Embryonic facial prominence (tissue), 1 donor: ENCODE measurements around the gene TRPM2.

Source experiments
- DNase-seq: peaks from one replicate; pipeline ENCODE4 v3.0.0-alpha.2; 2016; ENCODE audit errors: extremely low spot score

The TRPM2 gene

GRCh38 chr21:44444286-44444931, 91.0 kb downstream of the TRPM2 start:
- no peak for DNase-seq

GRCh38 chr21:44445145-44445812, 91.9 kb downstream of the TRPM2 start:
- DNase-seq: no peak

- DNase-seq: no peak
Measured at GRCh38 chr21:44448651-44449131, 95.3 kb downstream of the TRPM2 start.

- DNase-seq: no peak
Measured at GRCh38 chr21:44449473-44450363, 96.3 kb downstream of the TRPM2 start.

- no peak for DNase-seq
Measured at GRCh38 chr21:44450402-44450801, 97.0 kb downstream of the TRPM2 start.

GRCh38 chr21:44450999-44451398, 97.6 kb downstream of the TRPM2 start:
- no peak for DNase-seq

GRCh38 chr21:44453120-44453519, 99.7 kb downstream of the TRPM2 start:
- no peak for DNase-seq

- DNase-seq: no peak
Measured at GRCh38 chr21:44454058-44454457, 100.6 kb downstream of the TRPM2 start.

- peak; percentile 48 for DNase-seq
Measured at GRCh38 chr21:44454747-44455523, 101.5 kb downstream of the TRPM2 start, which contains the start of gene LRRC3. TSS of gene LRRC3 (plus strand) at chr21:44455510. CDS start at chr21:44456645, 1,135 bp downstream.

- no peak for DNase-seq
Measured at GRCh38 chr21:44455524-44456213, 102.2 kb downstream of the TRPM2 start.

- no peak for DNase-seq
Measured at GRCh38 chr21:44456214-44456914, 102.9 kb downstream of the TRPM2 start.

GRCh38 chr21:44456915-44457736, 103.7 kb downstream of the TRPM2 start:
- no peak for DNase-seq

GRCh38 chr21:44458971-44459711, 105.7 kb downstream of the TRPM2 start:
- no peak for DNase-seq

- DNase-seq: no peak
Measured at GRCh38 chr21:44459712-44460440, 106.5 kb downstream of the TRPM2 start.

- DNase-seq: no peak
Measured at GRCh38 chr21:44460441-44460755, 107.0 kb downstream of the TRPM2 start.

GRCh38 chr21:44461005-44461404, 107.6 kb downstream of the TRPM2 start:
- DNase-seq: no peak

- no peak for DNase-seq
Measured at GRCh38 chr21:44461464-44462001, 108.1 kb downstream of the TRPM2 start.
